AG04450 (cell line): ENCODE measurements around the gene ANKRD40CL. TPM values are rescaled to one million over a fixed set of nuclear protein-coding genes. Genes with fewer than 3 reads are reported as not detected.

Experiments used
- CTCF ChIA-PET: fragments of 300-600, 350-600 bp; formaldehyde crosslinking; extraction: SDS; loops from one replicate; lab custom pipeline; 2022; ENCODE audit warnings: antibody characterized with exemption, inconsistent platforms; lab: Charles Lee
- POLR2A ChIA-PET: fragments of 350-600 bp; formaldehyde crosslinking; extraction: SDS; loops from one replicate; lab custom pipeline; 2021; ENCODE audit warnings: antibody characterized with exemption, inconsistent platforms; lab: Yijun Ruan, JAX
- DNase-seq: peaks from one replicate; pipeline ENCODE4 v3.0.0-alpha.2; 2011; ENCODE audit warnings: low read depth, low spot score
- H3K27ac ChIP-seq: one replicate; pipeline ENCODE4 v1.5.1; 2012; ENCODE audit warnings: low read depth, low read length, control low read depth
- H3K27me3 ChIP-seq: one replicate; pipeline ENCODE4 v1.6.0; 2012; ENCODE audit warnings: low read length; ENCODE audit not compliant: control insufficient read depth, insufficient read depth
- H3K4me3 ChIP-seq: 2 replicates; pipeline ENCODE4 v1.5.1; 2011; ENCODE audit warnings: mild to moderate bottlenecking, low read depth, low read length, control low read depth
- H3K9me3 ChIP-seq: 2 replicates; pipeline ENCODE4 v1.5.1; 2012; ENCODE audit warnings: low read length; ENCODE audit not compliant: control insufficient read depth, insufficient read depth
- polyA plus RNA-seq: library from polyadenylated mRNA; depleted of rRNA; stranded (reverse); fragments of >200 nt; gene quantifications from 2 replicates; pipeline ENCODE4 v1.2.3, GENCODE V29; 2011
- TF ChIP-seq, protein P1 (sequence below): IDR thresholded peaks from 2 replicates; pipeline ENCODE4 v1.5.1; 2011; ENCODE audit warnings: low read depth, low read length, control low read depth, inconsistent platforms

Gene ANKRD40CL
- polyA plus RNA-seq, 1 experiment: not detected

GRCh38 chr17:50762177-50762576 lies 5.1 kb downstream of the ANKRD40CL start:
- Histone ChIP-seq H3K27ac (no peak overlapping the region), H3K27me3 (peaks cover 3% of the 10 kb centered on the region), H3K4me3 (no peak overlapping the region), H3K9me3 (no peaks in the 10 kb centered on the region)
- CTCF ChIA-PET: interaction anchor here (1.6 to 4.4 kb wide), 3 partner anchors 20 to 211 kb away, joined by 4 to 37 read pairs (median 10); no protein-coding TSS in a partner anchor
- no peak for DNase-seq
- TF ChIP-seq, protein P1, sequence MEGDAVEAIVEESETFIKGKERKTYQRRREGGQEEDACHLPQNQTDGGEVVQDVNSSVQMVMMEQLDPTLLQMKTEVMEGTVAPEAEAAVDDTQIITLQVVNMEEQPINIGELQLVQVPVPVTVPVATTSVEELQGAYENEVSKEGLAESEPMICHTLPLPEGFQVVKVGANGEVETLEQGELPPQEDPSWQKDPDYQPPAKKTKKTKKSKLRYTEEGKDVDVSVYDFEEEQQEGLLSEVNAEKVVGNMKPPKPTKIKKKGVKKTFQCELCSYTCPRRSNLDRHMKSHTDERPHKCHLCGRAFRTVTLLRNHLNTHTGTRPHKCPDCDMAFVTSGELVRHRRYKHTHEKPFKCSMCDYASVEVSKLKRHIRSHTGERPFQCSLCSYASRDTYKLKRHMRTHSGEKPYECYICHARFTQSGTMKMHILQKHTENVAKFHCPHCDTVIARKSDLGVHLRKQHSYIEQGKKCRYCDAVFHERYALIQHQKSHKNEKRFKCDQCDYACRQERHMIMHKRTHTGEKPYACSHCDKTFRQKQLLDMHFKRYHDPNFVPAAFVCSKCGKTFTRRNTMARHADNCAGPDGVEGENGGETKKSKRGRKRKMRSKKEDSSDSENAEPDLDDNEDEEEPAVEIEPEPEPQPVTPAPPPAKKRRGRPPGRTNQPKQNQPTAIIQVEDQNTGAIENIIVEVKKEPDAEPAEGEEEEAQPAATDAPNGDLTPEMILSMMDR: no peak
- POLR2A ChIA-PET: interaction anchor here (0.7 kb wide), 1 partner anchor 45 kb away, joined by 5 read pairs; no protein-coding TSS in a partner anchor

DNA sequence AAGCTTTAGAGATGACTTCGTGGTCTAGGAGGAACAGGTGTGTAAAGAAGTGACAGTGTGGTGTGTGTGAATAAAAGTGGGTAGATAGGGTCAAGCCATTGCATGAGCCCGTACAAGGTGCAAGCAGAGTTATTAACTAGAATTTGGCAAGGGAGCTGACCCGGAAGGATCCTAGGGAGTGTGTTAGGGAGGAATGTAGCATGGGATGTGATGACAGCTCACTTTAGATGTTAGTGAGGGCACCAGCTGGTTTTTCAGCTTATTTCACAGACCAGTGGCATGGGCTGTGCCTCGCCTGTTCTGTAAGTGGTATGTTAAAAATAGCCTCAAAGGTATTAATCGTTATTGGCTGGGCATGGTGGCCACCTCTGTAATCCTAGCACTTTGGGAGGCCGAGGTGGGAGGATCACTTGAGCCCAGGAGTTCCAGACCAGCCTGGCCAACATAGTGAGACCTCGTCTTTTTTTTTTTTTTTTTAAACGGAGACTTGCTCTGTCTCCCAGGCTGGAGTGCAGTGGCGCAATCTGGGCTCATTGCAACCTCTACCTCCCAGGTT lies 8.3 kb downstream of the ANKRD40CL start:
- no peak for DNase-seq

GRCh38 chr17:50758524-50758923 lies 8.8 kb downstream of the ANKRD40CL start:
- Histone ChIP-seq H3K27me3 (no peaks in the 10 kb centered on the region), H3K4me3 (no peak overlapping the region), H3K27ac (no peak overlapping the region), H3K9me3 (no peaks in the 10 kb centered on the region)
- TF ChIP-seq, protein P1: no peak
- POLR2A ChIA-PET: interaction anchor here (0.6 kb wide), 1 partner anchor 31 kb away, joined by 7 read pairs; no protein-coding TSS in a partner anchor
- DNase-seq: no peak
- CTCF ChIA-PET: no interaction called here

More for the DNA sequence above, 8.3 kb downstream of the ANKRD40CL start:
- Histone ChIP-seq H3K27ac (no peak overlapping the region), H3K27me3 (no peaks in the 10 kb centered on the region), H3K9me3 (no peaks in the 10 kb centered on the region), H3K4me3 (no peak overlapping the region)
- TF ChIP-seq, protein P1: no peak
- ChIA-PET CTCF (no interaction called here), POLR2A (no interaction called here)

GRCh38 chr17:50754521-50754920 lies 12.8 kb downstream of the ANKRD40CL start:
- no peak for DNase-seq
- ChIA-PET CTCF (interaction anchor here (1.4 kb wide), 1 partner anchor 203 kb away, joined by 3 read pairs; no protein-coding TSS in a partner anchor), POLR2A (no interaction called here)
- H3K27ac ChIP-seq: no peak overlapping the region
- H3K9me3 ChIP-seq: no peaks in the 10 kb centered on the region
- H3K4me3 ChIP-seq: no peak overlapping the region
- TF ChIP-seq, protein P1: no peak
- H3K27me3 ChIP-seq: no peaks in the 10 kb centered on the region

DNA sequence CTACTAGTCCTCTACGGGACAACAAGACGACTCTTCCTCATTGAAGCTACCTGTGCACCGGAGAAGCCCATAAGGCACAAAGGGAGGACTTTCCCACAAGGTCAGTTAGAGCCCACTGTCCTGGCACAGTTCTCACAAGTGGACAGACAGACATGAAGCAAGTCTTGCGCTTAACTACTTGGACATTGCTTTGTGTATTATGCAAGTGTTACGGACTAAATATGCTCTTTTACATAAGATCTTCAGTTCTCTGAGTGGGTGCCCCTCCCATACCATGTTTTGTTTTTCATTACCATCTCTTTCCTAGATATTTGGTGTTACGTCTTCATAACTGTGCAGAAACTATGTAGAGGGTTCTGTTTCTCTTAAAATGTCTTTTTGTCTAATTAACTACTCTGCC lies 18.1 kb downstream of the ANKRD40CL start:
- no peak for DNase-seq
- Histone ChIP-seq H3K4me3 (no peak overlapping the region), H3K27ac (no peak overlapping the region), H3K27me3 (no peaks in the 10 kb centered on the region), H3K9me3 (no peaks in the 10 kb centered on the region)
- CTCF ChIA-PET: no interaction called here
- POLR2A ChIA-PET: no interaction called here
- TF ChIP-seq, protein P1: no peak
